GM19324 (cell line): Measurements from ENCODE around the gene ACTN1.

Experiments
- ATAC-seq: cut with Tn5 transposase; IDR thresholded peaks from one replicate; pipeline ENCODE4 v1.9.1; 2021; ENCODE audit warnings: mild to moderate bottlenecking, moderate library complexity; ENCODE audit not compliant: unreplicated experiment, low FRiP score

The ACTN1 gene

GRCh38 chr14:68894802-68895703, 84.0 kb downstream of the ACTN1 start:
- ATAC-seq = no peak

- ATAC-seq = no peak
Measured at GRCh38 chr14:68894123-68894522, 85.0 kb downstream of the ACTN1 start.

GRCh38 chr14:68893566-68893965, 85.5 kb downstream of the ACTN1 start:
- no peak for ATAC-seq

GRCh38 chr14:68892961-68893360, 86.1 kb downstream of the ACTN1 start:
- ATAC-seq = no peak

- no peak for ATAC-seq
Measured at GRCh38 chr14:68891851-68892660, 87.0 kb downstream of the ACTN1 start.

- no peak for ATAC-seq
Measured at GRCh38 chr14:68890173-68890931, 88.8 kb downstream of the ACTN1 start.

GRCh38 chr14:68888883-68889282, 90.2 kb downstream of the ACTN1 start:
- no peak for ATAC-seq

GRCh38 chr14:68888025-68888850, 90.9 kb downstream of the ACTN1 start:
- no peak for ATAC-seq

GRCh38 chr14:68886109-68886434, 93.0 kb downstream of the ACTN1 start:
- ATAC-seq = no peak

GRCh38 chr14:68885226-68886108, 93.6 kb downstream of the ACTN1 start:
- ATAC-seq = no peak

GRCh38 chr14:68884031-68885030, 94.8 kb downstream of the ACTN1 start:
- ATAC-seq = no peak

GRCh38 chr14:68882235-68882634, 96.9 kb downstream of the ACTN1 start:
- ATAC-seq = no peak

GRCh38 chr14:68881396-68881795, 97.7 kb downstream of the ACTN1 start:
- ATAC-seq = no peak

- ATAC-seq = no peak
Measured at GRCh38 chr14:68880581-68881105, 98.5 kb downstream of the ACTN1 start.

GRCh38 chr14:68879841-68880575, 99.1 kb downstream of the ACTN1 start:
- ATAC-seq = no peak

- no peak for ATAC-seq
Measured at GRCh38 chr14:68879321-68879781, 99.8 kb downstream of the ACTN1 start.

- no peak for ATAC-seq
Measured at GRCh38 chr14:68878908-68879307, 100.2 kb downstream of the ACTN1 start.
